Coronary artery (tissue), 2 donors: ENCODE results near the gene SLC6A9.

ENCODE experiments used
- DNase-seq: peaks from one replicate; pipeline ENCODE4 v3.0.0-alpha.2; 2017; ENCODE audit warnings: low spot score
- H3K27ac ChIP-seq, 2 donors: fragments of 200-600 bp; sonication (generic); one replicate each; pipeline ENCODE4 v1.5.1; 2016 to 2019
- H3K4me3 ChIP-seq: fragments of 200-600 bp; sonication (generic); 2 replicates; pipeline ENCODE4 v1.5.1; 2016; ENCODE audit warnings: mild to moderate bottlenecking, moderate library complexity
- CTCF ChIP-seq: fragments of 200-600 bp; sonication (generic); IDR thresholded peaks from one replicate; pipeline ENCODE4 v1.5.1; 2019; ENCODE audit warnings: antibody characterized with exemption

The SLC6A9 gene

GRCh38 chr1:44021581-44022321, 9.5 kb downstream of the SLC6A9 start:
- no peak for DNase-seq
- TF ChIP-seq CTCF = no peak
- no peak overlapping the region for H3K27ac ChIP-seq
- no peak overlapping the region for H3K4me3 ChIP-seq

- H3K27ac ChIP-seq = no peak overlapping the region
- TF ChIP-seq CTCF = no peak
- no peak overlapping the region for H3K4me3 ChIP-seq
- no peak for DNase-seq
Measured at GRCh38 chr1:44021156-44021555, 10.1 kb downstream of the SLC6A9 start.

GRCh38 chr1:44020464-44020863, 10.8 kb downstream of the SLC6A9 start:
- no peak for TF ChIP-seq CTCF
- DNase-seq = no peak
- no peak overlapping the region for H3K4me3 ChIP-seq
- H3K27ac ChIP-seq = no peak overlapping the region

GRCh38 chr1:44019466-44019948, 11.8 kb downstream of the SLC6A9 start:
- no peak overlapping the region for H3K27ac ChIP-seq
- H3K4me3 ChIP-seq = no peak overlapping the region
- no peak for TF ChIP-seq CTCF
- no peak for DNase-seq

- Histone ChIP-seq H3K27ac (no peak overlapping the region), H3K4me3 (no peak overlapping the region)
- no peak for DNase-seq
- no peak for TF ChIP-seq CTCF
Measured at GRCh38 chr1:44016890-44017400, 14.3 kb downstream of the SLC6A9 start.

GRCh38 chr1:44016041-44016889, 15.0 kb downstream of the SLC6A9 start:
- Histone ChIP-seq H3K27ac (peak overlapping the region in 1 of 2 donors; percentile 74), H3K4me3 (no peak overlapping the region)
- DNase-seq = no peak
- no peak for TF ChIP-seq CTCF
